Pulmonary artery endothelial cell (primary cell): ENCODE data around the gene NCAPD2. TPM values are rescaled to one million over a fixed set of nuclear protein-coding genes. Genes with fewer than 3 reads are reported as not detected.
A peak's percentile ranks its signal among the peaks of the same experiment; 100 is the strongest.
"Not testable (repeated sequence)": the region's sequence is repeated elsewhere in the genome, so short reads cannot be mapped to it uniquely, and the experiment has no call there.

Source experiments
- DNase-seq: peaks from one replicate; pipeline ENCODE4 v3.0.0-alpha.2; 2011; ENCODE audit warnings: low read depth, low spot score
- total RNA-seq: library from RNA; depleted of rRNA; stranded (reverse); fragments of >200 nt; gene quantifications from 2 replicates; pipeline ENCODE4 v1.2.3, GENCODE V29; 2014

The NCAPD2 gene
- total RNA-seq, 1 donor from 2014 or later = 48.6 TPM

GRCh38 chr12:6533923-6534694, 40.2 kb downstream of the NCAPD2 start, which contains the start of gene GAPDH:
Gene GAPDH (plus strand): TSS chr12:6534517. CDS start chr12:6534833, 316 bp downstream.
- DNase-seq = peak; percentile 90

GRCh38 chr12:6534695-6534944, 40.7 kb downstream of the NCAPD2 start:
- no peak for DNase-seq

GRCh38 chr12:6534945-6535696, 41.2 kb downstream of the NCAPD2 start:
- DNase-seq = peak; percentile 71

GRCh38 chr12:6535697-6535946, 41.7 kb downstream of the NCAPD2 start:
- no peak for DNase-seq

GRCh38 chr12:6535960-6536847, 42.3 kb downstream of the NCAPD2 start:
- no peak for DNase-seq

GRCh38 chr12:6536894-6537579, 43.1 kb downstream of the NCAPD2 start:
- no peak for DNase-seq

GRCh38 chr12:6537580-6538419, 43.9 kb downstream of the NCAPD2 start:
- DNase-seq = not testable (repeated sequence)

GRCh38 chr12:6538420-6539313, 44.8 kb downstream of the NCAPD2 start:
- DNase-seq = no peak

- DNase-seq = no peak
Observed at GRCh38 chr12:6539314-6539682, 45.4 kb downstream of the NCAPD2 start.

GRCh38 chr12:6539707-6540134, 45.8 kb downstream of the NCAPD2 start:
- no peak for DNase-seq

- DNase-seq = no peak
Observed at GRCh38 chr12:6540181-6540877, 46.4 kb downstream of the NCAPD2 start.

GRCh38 chr12:6541371-6542165, 47.7 kb downstream of the NCAPD2 start:
- DNase-seq = no peak

GRCh38 chr12:6542209-6543009, 48.5 kb downstream of the NCAPD2 start:
- DNase-seq = no peak

GRCh38 chr12:6546016-6546415, 52.1 kb downstream of the NCAPD2 start:
- DNase-seq = no peak

GRCh38 chr12:6547566-6547965, 53.7 kb downstream of the NCAPD2 start:
- DNase-seq = no peak

- no peak for DNase-seq
Observed at GRCh38 chr12:6547987-6548386, 54.1 kb downstream of the NCAPD2 start.

- no peak for DNase-seq
Observed at GRCh38 chr12:6548556-6548955, 54.7 kb downstream of the NCAPD2 start.
